ENCODE measurements around the gene CCNQ. TPM values are rescaled to one million over a fixed set of nuclear protein-coding genes. Genes with fewer than 3 reads are reported as not detected.

Gene CCNQ
- total RNA-seq (2022; extraction: Qiagen RNA extraction) = 40.3 to 64.4 TPM (median 60.1 TPM) in 5 replicates

GRCh38 chrX:153598541-153599191 lies at the start of gene CCNQ:
CCNQ (minus strand) TSS chrX:153599139; CDS start chrX:153599073, 66 bp downstream.

GRCh38 chrX:153646620-153647373 lies 47.9 kb upstream of the CCNQ start, which contains the start of gene DUSP9:
DUSP9 (plus strand) TSS chrX:153647203; CDS start chrX:153647954, 751 bp downstream.

Other genes starting within 250 kb of the CCNQ start
- gene PNMA6E, start 197.8 kb downstream of the CCNQ start, total RNA-seq (2022; extraction: Qiagen RNA extraction) = 0.05 TPM in 1 of 5 replicates, not detected in the others
- 0.50 to 0.71 TPM (median 0.56 TPM) in 5 replicates for gene ZFP92, start 187.7 kb downstream of the CCNQ start, total RNA-seq (2022; extraction: Qiagen RNA extraction)
- 0.63 to 1.7 TPM (median 1.3 TPM) in 5 replicates for gene TREX2, start 153.1 kb downstream of the CCNQ start, total RNA-seq (2022; extraction: Qiagen RNA extraction)
- gene HAUS7, start 128.6 kb downstream of the CCNQ start, total RNA-seq (2022; extraction: Qiagen RNA extraction) = 43.8 to 52.0 TPM (median 45.5 TPM) in 5 replicates
- gene BGN, start 104.2 kb downstream of the CCNQ start, total RNA-seq (2022; extraction: Qiagen RNA extraction) = 0.06 to 0.08 TPM in 2 of 5 replicates, not detected in the others
- 0.07 to 0.15 TPM (median 0.13 TPM) in 5 replicates for gene ATP2B3, start 81.5 kb downstream of the CCNQ start, total RNA-seq (2022; extraction: Qiagen RNA extraction)
- 1.0 to 2.0 TPM (median 1.3 TPM) in 5 replicates for gene DUSP9, start 48.1 kb upstream of the CCNQ start, total RNA-seq (2022; extraction: Qiagen RNA extraction)
- 0.07 to 0.41 TPM (median 0.18 TPM) in 5 replicates for gene PNCK, start 74.7 kb upstream of the CCNQ start, total RNA-seq (2022; extraction: Qiagen RNA extraction)
- gene SLC6A8, start 88.8 kb upstream of the CCNQ start, total RNA-seq (2022; extraction: Qiagen RNA extraction) = 9.1 to 15.3 TPM (median 12.7 TPM) in 5 replicates
- 339 to 415 TPM (median 357 TPM) in 5 replicates for gene BCAP31, start 125.2 kb upstream of the CCNQ start, total RNA-seq (2022; extraction: Qiagen RNA extraction)
- 2.6 to 4.7 TPM (median 4.2 TPM) in 5 replicates for gene ABCD1, start 125.7 kb upstream of the CCNQ start, total RNA-seq (2022; extraction: Qiagen RNA extraction)
- gene PLXNB3, start 165.1 kb upstream of the CCNQ start, total RNA-seq (2022; extraction: Qiagen RNA extraction) = 1.8 to 4.1 TPM (median 3.0 TPM) in 5 replicates
- gene SRPK3, start 181.9 kb upstream of the CCNQ start, total RNA-seq (2022; extraction: Qiagen RNA extraction) = 0.03 to 0.06 TPM (median 0.05 TPM) in 5 replicates
- 51.1 to 66.0 TPM (median 64.4 TPM) in 5 replicates for gene IDH3G, start 195.2 kb upstream of the CCNQ start, total RNA-seq (2022; extraction: Qiagen RNA extraction)
- gene SSR4, start 195.5 kb upstream of the CCNQ start, total RNA-seq (2022; extraction: Qiagen RNA extraction) = 328 to 374 TPM (median 349 TPM) in 5 replicates
- gene PDZD4, start 231.4 kb upstream of the CCNQ start, total RNA-seq (2022; extraction: Qiagen RNA extraction) = 2.9 to 4.0 TPM (median 3.4 TPM) in 5 replicates

Data from A549 treated with dexamethasone at 1 μM for 4 hours (cell line).